ENCODE measurements around the gene RUNX2.

The RUNX2 gene

DNA sequence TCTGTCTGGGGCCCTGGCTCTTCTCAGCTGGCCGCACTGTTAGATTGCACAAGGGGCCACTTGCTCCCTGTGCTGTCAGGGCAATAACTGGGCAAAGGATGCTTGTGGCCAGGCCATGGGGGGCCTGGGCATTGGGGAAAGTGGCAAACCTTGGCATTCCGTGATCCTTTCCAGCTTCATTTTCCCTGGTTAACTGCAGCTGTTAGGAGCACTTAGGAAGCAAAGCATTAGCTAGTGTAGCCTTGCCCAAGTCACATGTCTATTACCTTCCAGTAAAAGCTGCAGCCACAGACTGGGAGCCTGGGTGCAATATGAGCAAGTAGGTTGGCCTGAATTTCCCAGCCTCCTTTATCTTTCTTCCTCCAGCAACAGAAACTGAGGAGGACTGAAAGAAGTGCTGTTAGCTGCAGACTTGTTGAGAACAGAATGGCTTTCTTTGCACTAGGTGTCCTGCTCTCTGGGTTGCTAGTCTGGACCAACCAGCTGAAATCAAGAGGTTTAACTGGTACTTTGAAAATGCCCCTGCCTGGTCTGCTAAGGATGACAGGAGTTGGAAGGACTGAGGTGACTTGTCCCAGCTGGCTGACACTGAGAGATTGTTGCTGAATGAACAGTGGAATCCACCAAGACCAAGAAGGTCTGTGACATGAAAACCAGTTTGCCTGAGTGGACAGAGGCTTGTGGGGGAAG is 361.9 kb downstream of the RUNX2 start:
- DNase-seq = no peak

DNA sequence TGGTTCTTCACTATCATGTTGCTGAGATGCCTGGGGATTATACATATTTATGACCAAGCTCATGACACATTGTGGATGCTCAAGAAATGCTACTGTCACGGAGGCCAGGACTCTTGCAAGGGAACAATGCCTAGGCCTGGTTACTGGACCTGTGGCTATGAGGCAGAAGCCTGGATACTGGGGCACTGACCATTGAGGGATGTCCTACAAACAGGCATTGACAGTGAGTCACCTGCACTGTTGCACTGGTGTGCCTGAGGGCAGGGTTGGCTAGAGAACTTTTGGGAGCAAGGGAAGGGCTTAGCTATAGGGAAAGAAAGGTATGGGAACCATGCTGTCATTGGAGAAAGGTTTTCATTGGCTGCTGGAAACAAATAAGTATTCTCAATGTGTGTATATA is 362.7 kb downstream of the RUNX2 start:
- DNase-seq = no peak

DNA sequence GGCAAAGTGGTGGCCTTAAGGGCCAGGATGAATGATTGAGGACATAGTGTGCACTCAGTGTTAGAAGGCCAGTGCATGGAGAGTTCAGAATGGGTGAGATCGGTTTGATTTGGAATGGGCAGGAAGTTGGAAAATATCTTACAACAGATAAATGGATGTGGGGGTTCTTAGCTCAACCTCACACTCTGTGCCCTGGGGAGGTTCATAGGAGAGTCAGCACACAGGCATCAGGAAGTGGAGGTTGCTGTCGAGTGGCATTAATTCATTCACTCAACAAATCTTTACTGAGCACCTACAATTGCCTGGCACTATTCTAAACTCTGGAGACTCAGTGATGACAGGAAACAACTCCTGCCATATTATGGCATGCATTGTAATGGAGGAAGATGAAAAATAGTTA is 363.3 kb downstream of the RUNX2 start:
- no peak for DNase-seq

DNA sequence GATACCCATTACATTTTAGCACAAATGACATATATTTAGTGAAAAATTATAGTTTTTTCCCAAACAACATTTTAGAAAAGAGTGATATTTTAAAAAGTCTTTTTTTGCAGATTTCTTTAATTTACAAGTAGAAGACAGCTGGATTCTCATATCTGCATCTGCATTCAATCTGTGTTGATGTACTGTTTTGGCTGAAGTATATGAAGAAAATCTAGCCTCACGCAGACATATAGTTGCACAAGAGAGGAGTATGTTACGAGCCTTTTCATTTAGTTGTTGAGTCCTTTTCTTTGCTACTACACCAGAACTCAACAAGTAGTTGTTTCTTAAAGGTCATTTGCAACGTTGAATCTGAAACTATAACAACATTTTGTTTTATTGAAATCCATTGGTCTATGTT is 363.9 kb downstream of the RUNX2 start:
- no peak for DNase-seq

DNA sequence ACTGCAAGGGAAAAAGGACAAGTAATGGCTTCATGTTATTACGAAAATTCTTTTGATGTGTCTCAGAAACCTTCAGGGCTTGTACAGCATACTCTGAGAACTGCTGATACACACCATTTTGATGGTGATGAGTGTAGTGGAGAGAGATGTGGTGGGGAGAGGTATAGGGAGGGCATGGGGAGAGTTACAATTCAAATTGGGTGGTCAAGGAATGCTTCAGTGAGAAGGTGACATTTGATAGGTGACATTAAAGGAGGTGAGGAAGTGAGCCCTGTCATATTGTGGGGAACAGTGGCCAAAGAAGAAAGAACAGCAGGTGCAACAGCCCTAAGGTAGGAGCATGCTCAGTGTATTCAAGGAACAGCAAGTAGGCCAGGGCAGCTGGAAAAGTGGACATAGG is 368.6 kb downstream of the RUNX2 start:
- DNase-seq = no peak

DNA sequence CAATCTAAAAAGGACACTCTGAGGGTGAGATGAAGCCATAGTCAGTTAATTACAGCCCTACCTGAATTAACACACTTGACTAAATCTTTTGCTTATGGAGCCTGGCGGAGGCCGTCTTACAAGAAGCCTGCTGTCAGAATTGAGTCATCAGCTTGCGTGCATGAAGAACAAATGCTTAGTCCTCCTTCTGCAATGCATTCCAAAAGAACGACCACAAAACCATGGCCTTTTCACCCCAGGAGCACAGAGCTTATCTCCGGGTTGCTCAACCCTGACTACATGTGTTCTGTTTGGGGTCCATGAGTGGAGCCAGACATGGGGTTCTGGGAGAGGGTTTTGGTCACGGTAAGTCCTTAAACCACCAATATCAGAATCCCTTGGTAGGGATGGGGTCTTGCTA is 369.5 kb downstream of the RUNX2 start:
- no peak for DNase-seq

DNA sequence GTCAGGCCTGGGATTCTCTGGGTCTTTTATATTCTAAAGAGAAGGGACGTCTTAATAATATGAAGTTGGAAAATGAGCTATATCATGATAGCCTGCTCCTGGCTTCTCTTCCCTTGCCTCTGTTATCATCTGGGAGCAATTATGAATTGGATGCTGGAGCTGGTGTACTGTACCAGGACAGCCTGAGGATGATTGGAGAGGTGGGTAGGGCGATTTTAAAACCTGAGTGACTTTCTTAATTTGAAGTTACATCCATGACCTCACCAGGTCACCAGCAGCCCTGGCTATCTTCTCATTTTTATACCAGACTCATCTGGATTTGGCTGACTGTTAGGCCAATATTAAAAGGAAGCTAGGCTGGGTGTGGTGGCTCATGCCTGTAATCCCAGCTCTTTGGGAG is 369.9 kb downstream of the RUNX2 start:
- no peak for DNase-seq

DNA sequence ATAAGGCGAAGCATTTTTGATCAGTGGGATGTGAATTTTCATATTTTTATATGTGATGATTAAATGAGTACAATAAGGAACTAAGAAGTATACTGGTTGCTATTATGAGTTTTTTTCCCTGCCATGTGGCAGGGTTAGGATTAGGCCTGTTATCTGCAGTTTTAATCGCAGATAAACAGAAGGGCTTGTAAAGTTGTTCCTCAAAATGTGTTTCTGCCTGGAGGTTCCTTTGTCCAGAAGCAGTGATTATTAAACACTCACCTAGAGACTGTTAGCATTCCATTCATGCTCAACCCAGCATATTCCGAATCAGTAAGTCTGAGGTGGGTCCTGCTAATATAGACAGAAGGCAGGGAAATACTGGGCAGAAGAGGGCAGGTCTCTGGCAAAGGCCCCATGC is 371.5 kb downstream of the RUNX2 start:
- no peak for DNase-seq

DNA sequence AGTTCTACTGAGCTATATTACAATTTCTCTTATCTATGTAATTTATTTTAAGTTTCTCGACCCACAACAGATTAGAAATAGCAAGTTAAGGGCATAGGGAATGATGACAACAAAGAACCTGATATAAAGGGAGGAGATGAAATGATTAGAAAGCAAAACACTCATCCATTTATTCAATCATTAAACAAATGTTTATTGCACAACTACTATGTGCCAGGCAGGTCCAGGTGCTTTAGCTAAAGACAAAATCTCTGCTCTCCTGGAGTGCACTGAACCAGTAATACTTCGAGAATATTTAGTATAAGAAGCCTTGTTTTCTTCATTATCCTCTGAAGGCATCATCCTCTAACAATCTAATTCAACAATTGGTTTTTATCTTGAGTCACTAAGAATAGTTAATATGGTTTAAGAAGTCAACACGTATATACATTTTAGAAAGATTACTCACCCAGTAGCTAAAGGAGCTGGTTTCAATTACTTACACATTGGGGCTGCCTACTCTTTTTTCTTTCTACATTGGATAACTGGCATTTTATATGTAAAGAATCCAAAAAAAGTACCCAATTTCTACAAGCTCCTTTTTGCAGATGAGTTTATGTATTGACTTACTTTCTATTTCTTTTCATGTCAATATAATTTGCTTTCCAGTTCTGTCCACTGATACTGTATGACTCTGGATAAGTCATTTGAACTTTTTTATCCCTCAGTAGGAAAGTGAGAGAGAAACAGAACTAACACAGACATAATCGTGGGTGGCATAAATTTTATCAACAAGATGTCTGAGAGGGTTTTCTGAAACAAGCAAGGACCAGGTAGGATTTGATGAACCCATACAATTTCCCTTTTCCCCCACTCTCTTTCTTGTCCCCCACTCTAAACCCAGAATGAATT is 375.0 kb downstream of the RUNX2 start:
- no peak for DNase-seq

DNA sequence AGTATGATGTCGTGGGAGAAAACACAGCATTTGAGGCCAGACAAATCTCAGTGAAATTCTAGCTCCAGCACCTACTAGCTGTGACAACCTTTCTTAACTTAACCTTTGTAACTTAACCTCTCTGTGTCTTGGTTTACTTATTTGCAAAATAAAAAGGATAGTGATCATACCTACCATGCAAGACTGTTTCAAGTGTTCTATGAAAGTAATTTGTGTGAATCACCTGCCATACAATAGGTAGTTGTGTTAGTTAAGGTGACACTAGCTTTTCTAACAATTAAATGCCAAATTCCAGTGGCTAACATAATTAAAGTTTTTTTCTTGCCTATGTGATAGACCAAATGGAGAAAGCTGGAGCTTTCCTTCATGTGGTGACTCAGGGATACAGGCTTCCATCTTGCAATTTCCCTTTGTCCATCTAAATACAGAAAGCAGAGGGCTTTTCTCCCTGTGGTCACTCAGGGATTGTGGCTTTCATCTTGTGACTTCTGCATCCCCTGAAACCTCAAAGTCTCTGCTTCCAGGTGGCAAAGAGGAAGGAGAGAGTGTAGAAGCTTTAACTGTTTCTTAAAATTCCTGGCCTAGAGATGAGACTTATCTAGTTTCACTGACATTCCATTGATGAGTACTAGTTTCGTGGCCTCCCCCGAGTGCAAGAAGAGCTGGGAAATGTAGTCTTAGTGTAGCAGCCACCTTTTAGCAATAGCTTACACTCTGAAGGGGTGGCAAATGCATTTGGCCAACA is 376.1 kb downstream of the RUNX2 start:
- DNase-seq = no peak

DNA sequence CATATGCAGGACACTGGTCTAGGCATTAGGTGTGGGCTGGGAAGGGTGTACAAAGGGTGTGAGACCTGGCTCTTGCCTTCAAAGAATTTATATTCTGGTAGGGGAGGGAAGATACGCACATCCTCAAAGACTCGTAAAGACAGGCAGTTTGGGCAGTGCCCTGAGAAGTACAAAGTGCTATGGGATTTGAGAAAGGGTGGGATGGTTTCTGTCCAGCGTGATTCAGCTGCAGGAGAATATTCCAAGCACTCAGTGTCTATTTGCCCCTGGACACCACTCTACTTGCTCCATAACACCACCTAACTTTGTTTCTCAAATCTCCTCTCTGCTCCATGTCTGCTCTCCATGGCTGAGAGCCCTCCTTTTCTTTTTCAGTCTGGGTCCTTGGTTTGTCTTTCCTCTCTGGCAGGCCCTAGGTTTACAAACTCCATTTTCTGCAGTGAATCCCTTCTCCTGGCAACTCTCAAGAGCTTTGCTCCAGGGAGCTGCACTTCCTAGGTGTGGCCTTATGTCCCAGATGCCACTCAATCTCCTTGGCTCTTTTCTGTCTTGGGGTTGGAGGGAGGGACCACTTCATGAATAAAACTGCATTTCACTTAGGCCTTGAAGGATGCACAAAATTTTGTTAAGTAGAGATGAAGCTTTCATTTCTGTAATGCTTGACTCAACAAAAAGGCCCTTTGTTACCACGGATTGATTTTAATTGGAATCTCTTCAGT is 377.2 kb downstream of the RUNX2 start:
- DNase-seq = no peak

DNA sequence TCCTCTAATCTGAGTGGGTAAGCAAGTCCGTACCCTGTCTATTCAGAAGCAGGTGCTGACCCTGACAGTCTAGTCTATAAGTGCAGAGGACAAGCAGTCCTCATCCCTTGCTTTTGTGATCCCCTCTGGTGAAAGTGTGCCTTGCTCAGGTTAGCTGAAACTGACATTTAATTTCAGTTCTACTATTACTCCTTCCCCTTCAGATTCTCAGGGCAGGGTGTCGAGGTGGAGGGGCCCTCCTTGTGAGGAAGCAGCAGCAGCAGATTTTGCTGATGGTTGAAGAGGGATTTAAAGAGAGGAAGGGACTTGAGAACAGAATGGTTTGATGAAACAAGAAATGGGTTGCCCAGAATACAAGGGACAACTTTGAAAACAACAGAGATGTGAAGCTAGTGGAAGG is 378.2 kb downstream of the RUNX2 start:
- DNase-seq = no peak

DNA sequence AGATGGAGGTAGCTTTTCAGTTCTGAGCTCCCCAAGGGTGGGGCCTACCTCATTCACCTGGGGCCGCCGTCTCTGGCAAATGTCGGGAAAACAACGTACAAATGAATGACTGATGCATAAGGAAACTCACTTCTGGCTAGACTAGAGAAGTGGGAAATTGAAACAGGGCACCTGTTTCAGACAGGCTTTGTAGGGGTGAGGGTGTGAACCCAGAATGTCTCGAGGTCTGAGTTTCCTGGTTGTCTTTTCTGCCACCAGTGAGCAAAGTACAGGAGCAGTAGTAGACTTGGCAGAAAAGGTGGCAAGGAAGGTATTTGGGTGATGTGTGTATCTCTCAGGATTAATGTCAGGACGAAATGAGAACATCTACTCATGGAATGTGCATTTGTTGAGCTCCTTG is 379.0 kb downstream of the RUNX2 start:
- DNase-seq = no peak

DNA sequence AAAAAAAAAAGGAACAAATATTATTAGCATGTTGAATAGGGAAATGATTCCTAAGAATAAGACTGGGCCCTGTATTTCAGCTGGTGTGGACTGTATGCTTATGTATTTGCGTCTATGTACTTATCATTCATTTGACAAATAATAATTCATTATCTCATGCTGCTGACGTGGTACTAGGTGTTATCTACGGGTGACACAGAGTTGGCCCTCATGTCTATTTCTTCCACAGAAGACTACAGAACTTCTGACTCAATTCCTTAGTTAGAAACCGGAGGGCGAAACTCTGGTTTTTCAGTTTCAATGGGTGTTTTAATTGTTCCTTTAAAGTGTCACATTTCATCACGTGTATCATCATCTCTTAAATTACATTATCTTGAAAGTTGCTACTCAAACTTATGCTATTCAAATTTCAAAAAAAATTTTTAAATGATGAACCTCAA is 381.7 kb downstream of the RUNX2 start:
- DNase-seq = no peak

DNA sequence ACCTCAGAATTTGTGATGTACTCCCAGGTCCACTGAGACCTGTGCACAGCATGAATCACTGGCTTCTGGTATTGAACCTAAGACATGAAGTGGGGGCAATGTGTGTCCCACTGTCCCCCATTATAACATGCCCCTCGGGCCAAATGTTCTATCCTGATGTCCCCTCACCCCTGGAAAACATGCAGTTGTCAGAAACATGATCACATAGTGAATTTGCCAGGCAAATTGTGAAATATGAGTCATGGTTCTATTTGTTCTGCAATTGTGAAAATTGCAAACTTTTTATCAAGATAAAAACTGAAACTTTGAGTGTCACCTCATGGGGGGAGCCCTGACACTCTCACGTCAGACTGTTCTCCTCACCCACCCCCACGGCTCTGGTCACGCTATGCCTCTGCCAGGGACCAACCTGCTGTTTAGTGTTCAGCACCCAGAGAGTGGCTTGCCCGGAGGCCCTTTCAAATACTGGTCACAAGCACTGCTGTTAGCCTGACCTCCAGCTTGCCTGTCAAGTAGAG is 382.2 kb downstream of the RUNX2 start:
- DNase-seq = no peak

DNA sequence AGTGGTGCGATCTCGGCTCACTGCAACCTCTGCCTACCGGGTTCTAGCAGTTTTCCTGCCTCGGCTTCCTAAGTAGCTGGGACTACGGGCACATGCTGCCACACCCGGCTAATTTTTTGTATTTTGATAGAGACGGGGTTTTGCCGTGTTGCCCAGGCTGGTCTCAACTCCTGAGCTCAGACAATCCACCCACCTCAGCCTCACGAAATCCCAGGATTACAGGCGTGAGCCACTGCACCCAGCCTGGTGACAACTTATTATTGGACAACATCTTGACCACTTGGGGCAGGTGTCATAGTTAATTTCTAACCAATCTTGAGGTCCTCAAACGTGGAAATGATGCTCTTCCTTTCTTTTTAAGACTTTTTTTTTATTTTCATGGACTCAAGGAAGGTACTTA is 383.9 kb downstream of the RUNX2 start:
- no peak for DNase-seq

DNA sequence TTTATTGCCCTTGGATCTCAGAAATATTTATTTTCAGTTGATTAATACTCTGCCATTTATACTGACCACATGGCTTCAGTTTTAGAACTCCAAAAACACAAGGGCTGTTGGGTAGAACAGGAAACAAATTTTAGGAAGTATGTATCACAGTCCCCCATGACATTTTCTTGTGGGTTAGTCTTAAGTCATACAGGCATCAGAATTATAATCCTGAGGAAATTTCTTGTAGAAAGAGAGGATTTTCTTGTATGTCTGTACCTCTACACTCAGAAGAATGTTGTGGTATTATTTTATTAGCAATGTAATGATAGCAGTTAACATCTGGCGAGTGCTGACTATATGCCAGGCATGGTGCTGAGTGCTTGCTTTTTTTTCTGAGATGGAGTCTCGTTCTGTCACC is 384.7 kb downstream of the RUNX2 start:
- no peak for DNase-seq
